OCI-LY1 (cell line): ENCODE measurements around the gene CBFA2T2.

Source experiments
- EZH2 ChIP-seq: fragments of 200-600 bp; sonication (generic), shearing (Covaris generic); IDR thresholded peaks from 2 replicates; pipeline ENCODE4 v1.8.0; 2017; ENCODE audit warnings: borderline replicate concordance, mixed run types, mild to moderate bottlenecking, antibody characterized with exemption, low read length, moderate library complexity, mixed read lengths
- TF ChIP-seq, protein P1 (sequence below): fragments of 200-600 bp; sonication (generic), shearing (Covaris generic); IDR thresholded peaks from 2 replicates; pipeline ENCODE4 v1.5.1; 2017; ENCODE audit warnings: mild to moderate bottlenecking, antibody characterized with exemption, low read length, moderate library complexity, mixed read lengths

DNA sequence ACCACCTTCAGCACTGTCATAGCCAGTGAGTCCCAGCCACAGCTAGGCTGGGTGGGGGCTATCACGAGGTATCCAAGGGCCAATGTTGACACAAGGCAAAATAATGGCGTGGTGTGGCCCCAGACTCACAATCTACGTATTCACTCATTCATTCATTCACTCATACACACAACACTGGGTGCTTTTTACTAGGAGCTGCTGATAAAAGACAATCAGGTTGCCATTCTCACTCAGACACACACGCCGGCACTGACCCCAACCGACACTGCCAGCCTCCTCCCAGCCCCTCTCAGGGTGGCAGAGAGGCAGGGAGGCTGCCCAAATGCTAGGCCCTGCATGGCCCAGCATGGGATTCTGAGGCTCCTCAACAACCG lies 170.8 kb downstream of the CBFA2T2 start:
- TF ChIP-seq EZH2, result no peak
- TF ChIP-seq, protein P1, sequence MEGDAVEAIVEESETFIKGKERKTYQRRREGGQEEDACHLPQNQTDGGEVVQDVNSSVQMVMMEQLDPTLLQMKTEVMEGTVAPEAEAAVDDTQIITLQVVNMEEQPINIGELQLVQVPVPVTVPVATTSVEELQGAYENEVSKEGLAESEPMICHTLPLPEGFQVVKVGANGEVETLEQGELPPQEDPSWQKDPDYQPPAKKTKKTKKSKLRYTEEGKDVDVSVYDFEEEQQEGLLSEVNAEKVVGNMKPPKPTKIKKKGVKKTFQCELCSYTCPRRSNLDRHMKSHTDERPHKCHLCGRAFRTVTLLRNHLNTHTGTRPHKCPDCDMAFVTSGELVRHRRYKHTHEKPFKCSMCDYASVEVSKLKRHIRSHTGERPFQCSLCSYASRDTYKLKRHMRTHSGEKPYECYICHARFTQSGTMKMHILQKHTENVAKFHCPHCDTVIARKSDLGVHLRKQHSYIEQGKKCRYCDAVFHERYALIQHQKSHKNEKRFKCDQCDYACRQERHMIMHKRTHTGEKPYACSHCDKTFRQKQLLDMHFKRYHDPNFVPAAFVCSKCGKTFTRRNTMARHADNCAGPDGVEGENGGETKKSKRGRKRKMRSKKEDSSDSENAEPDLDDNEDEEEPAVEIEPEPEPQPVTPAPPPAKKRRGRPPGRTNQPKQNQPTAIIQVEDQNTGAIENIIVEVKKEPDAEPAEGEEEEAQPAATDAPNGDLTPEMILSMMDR, result no peak
